ENCODE results near the gene LCOR. TPM values are rescaled to one million over a fixed set of nuclear protein-coding genes. Genes with fewer than 3 reads are reported as not detected.

LCOR gene
- total and polyA plus RNA-seq, 2 experiments from 2014 or later: 9.1 to 14.8 TPM

DNA sequence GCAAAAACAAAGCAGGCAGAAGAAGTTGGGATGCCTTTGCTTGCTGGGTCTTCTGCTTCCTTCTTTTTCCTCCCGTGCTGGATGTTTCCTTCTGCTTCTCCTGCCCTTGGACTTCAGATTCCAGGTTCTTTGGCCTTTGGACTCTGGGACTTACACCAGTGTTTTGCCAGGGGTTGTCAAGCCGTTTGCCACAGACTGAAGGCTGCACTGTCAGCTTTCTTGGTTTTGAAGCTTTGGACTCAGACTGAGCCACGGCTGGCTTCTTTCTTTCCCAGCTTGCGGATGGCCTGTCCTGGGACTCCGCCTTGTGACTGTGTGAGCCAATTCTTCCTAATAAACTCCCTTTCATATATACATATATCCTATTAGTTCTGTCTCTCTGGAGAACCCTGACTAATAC lies 11.3 kb upstream of the LCOR start:
- TF ChIP-seq EZH2 (IDR thresholded peaks at IDR 0.05; ENCODE audit: insufficient read depth, poor library complexity, severe bottlenecking): no peak
- TF ChIP-seq EZH2phosphoT487 (IDR thresholded peaks at IDR 0.05; ENCODE audit: insufficient read depth, low read depth): no peak
- no peaks in the 10 kb centered on the region for H4K20me1 ChIP-seq (ENCODE audit: insufficient read depth)
- H3K4me2 ChIP-seq (ENCODE audit: unreplicated experiment): no peak overlapping the region
- in situ Hi-C loops (cut with MboI): loop anchor here (10.0 kb wide), 1 partner anchor 56 kb away; no protein-coding TSS in a partner anchor
- H3F3A ChIP-seq (ENCODE audit: insufficient read depth): no peaks in the 10 kb centered on the region
- H3K9me2 ChIP-seq (ENCODE audit: insufficient read depth): no peaks in the 10 kb centered on the region
- DNase-seq: no peak
- H2AFZ ChIP-seq: no peak overlapping the region
- no peaks in the 10 kb centered on the region for H3K79me2 ChIP-seq (ENCODE audit: insufficient read depth)
- no peaks in the 10 kb centered on the region for H3K4me1 ChIP-seq (ENCODE audit: insufficient read depth)
- WGBS, 2 experiments (ENCODE audit: low coverage in 1 of 2, low lambda C conversion rate in 2 of 2, missing lambda C conversion rate in 2 of 2): 71 to 82% methylated on average over 5 of the region's 5 CpGs
- no peaks in the 10 kb centered on the region for H3K27me3 ChIP-seq (replicated peaks; ENCODE audit: insufficient read depth)
- H3K27ac ChIP-seq: no peak overlapping the region
- no peak overlapping the region for H3K9ac ChIP-seq
- no peaks in the 10 kb centered on the region for H3K9me3 ChIP-seq (ENCODE audit: low read depth)
- H3K36me3 ChIP-seq (ENCODE audit: low read depth): no peaks in the 10 kb centered on the region
- no peak overlapping the region for H3K4me3 ChIP-seq

DNA sequence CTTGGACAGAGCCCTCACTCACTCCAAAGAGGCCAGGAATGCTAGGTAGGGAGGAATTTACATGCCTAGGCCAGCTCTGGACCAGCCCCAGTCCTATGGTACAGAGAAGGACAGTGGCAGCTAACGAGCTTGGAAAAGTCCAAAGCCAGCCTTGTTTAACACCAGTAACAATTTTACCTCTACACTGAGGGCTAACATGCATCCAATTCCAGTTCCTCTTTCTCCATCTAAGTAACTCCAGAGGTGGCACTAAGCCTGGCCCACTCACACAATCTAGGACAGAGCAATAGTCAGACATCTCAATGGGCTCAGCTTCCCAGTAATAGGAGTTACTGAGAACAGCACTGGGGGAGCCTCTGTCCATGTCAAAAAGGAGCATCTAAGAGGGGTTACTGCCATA lies 5.7 kb upstream of the LCOR start:
- Histone ChIP-seq H3F3A (ENCODE audit: insufficient read depth) (peaks cover 6% of the 10 kb centered on the region), H3K9me3 (ENCODE audit: low read depth) (no peaks in the 10 kb centered on the region), H3K9me2 (ENCODE audit: insufficient read depth) (no peaks in the 10 kb centered on the region), H4K20me1 (ENCODE audit: insufficient read depth) (no peaks in the 10 kb centered on the region), H2AFZ (no peak overlapping the region), H3K79me2 (ENCODE audit: insufficient read depth) (no peaks in the 10 kb centered on the region), H3K9ac (no peak overlapping the region), H3K4me3 (no peak overlapping the region), H3K4me1 (ENCODE audit: insufficient read depth) (peaks cover 8% of the 10 kb centered on the region; the same call in 1 of the 2 replicates), H3K36me3 (ENCODE audit: low read depth) (no peaks in the 10 kb centered on the region), H3K4me2 (ENCODE audit: unreplicated experiment) (no peak overlapping the region), H3K27me3 (replicated peaks; ENCODE audit: insufficient read depth) (no peaks in the 10 kb centered on the region), H3K27ac (no peak overlapping the region)
- in situ Hi-C loops (cut with MboI): loop anchor here (10.0 kb wide), 1 partner anchor 62 kb away; no protein-coding TSS in a partner anchor
- 64 to 72% methylated on average over 1 of the region's 1 CpG for WGBS, 2 experiments (ENCODE audit: low coverage in 1 of 2, low lambda C conversion rate in 2 of 2, missing lambda C conversion rate in 2 of 2)
- TF ChIP-seq EZH2 (IDR thresholded peaks at IDR 0.05; ENCODE audit: insufficient read depth, poor library complexity, severe bottlenecking): no peak
- no peak for TF ChIP-seq EZH2phosphoT487 (IDR thresholded peaks at IDR 0.05; ENCODE audit: insufficient read depth, low read depth)
- no peak for DNase-seq

DNA sequence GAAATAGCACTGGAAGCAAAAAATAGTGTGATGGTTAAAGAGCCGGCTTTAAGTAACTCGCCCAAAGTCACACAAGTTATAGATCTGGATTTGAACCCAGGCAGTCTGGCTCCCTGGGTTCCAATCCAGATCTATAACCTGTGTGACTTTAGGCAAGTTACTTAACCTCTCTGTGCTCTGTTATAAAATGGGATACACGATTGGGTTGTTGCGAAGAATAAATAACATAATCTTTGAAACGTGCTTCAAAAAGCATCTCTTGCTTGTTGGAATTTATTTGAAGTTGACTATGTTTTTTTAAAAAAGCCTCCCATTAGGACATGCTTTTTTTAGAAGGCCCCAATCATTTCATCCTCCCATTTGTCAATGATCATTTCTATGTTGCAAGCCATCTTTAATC lies 3.5 kb upstream of the LCOR start:
- Histone ChIP-seq H3K27ac (no peak overlapping the region), H4K20me1 (ENCODE audit: insufficient read depth) (no peaks in the 10 kb centered on the region), H3K4me1 (ENCODE audit: insufficient read depth) (peaks cover 9% of the 10 kb centered on the region; the same call in 1 of the 2 replicates), H3K9me3 (ENCODE audit: low read depth) (no peaks in the 10 kb centered on the region), H3K79me2 (ENCODE audit: insufficient read depth) (peaks cover 8% of the 10 kb centered on the region), H3K36me3 (ENCODE audit: low read depth) (no peaks in the 10 kb centered on the region), H3K9me2 (ENCODE audit: insufficient read depth) (no peaks in the 10 kb centered on the region), H3F3A (ENCODE audit: insufficient read depth) (peaks cover 10% of the 10 kb centered on the region), H3K9ac (no peak overlapping the region), H3K4me3 (no peak overlapping the region), H3K27me3 (replicated peaks; ENCODE audit: insufficient read depth) (no peaks in the 10 kb centered on the region), H3K4me2 (ENCODE audit: unreplicated experiment) (no peak overlapping the region), H2AFZ (no peak overlapping the region)
- 92 to 97% methylated on average over 5 of the region's 5 CpGs for WGBS, 2 experiments (ENCODE audit: low coverage in 1 of 2, low lambda C conversion rate in 2 of 2, missing lambda C conversion rate in 2 of 2)
- DNase-seq: no peak
- in situ Hi-C loops (cut with MboI): loop anchor here (10.0 kb wide), 1 partner anchor 64 kb away; no protein-coding TSS in a partner anchor
- TF ChIP-seq EZH2phosphoT487 (IDR thresholded peaks at IDR 0.05; ENCODE audit: insufficient read depth, low read depth) (no peak), EZH2 (IDR thresholded peaks at IDR 0.05; ENCODE audit: insufficient read depth, poor library complexity, severe bottlenecking) (no peak)

DNA sequence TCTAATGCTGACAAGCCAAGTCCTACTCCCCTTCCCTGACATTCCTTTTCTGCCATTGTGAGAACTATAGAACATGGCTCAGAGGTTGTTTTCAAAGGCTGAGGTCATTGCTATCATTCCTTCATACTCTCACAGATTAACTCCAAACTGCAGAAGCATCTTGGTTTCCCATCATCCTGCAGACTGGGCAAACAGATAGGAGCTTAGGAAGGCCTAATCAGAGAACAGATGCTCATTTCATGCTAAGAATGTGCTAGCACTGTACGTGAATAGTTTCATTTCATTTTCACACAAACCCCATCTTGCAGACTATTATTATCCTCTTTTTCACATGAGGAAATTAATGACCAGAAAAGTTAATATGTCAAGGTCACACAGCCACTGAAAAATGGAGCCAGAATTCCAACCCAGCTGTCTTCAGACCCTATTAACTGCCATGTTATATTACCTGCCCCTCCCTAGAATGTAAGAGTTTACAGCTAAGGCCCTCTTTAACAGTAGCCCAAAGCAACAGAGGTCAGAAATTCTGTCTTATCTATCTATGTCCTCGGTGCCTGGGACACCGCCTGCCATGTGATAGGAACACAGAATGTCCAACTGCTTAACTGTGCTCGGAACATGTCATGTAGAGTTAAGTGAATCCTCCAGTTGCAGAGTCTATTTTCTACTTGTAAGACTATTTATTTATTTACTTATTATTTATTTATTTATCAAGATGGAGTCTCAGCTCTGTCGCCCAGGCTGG lies 2.9 kb upstream of the LCOR start:
- Histone ChIP-seq H3F3A (ENCODE audit: insufficient read depth) (peaks cover 15% of the 10 kb centered on the region), H3K9me3 (ENCODE audit: low read depth) (no peaks in the 10 kb centered on the region), H2AFZ (no peak overlapping the region), H4K20me1 (ENCODE audit: insufficient read depth) (no peaks in the 10 kb centered on the region), H3K27me3 (replicated peaks; ENCODE audit: insufficient read depth) (no peaks in the 10 kb centered on the region), H3K27ac (no peak overlapping the region), H3K79me2 (ENCODE audit: insufficient read depth) (peaks cover 14% of the 10 kb centered on the region), H3K9ac (no peak overlapping the region), H3K4me2 (ENCODE audit: unreplicated experiment) (no peak overlapping the region), H3K4me3 (no peak overlapping the region), H3K9me2 (ENCODE audit: insufficient read depth) (no peaks in the 10 kb centered on the region), H3K36me3 (ENCODE audit: low read depth) (no peaks in the 10 kb centered on the region), H3K4me1 (ENCODE audit: insufficient read depth) (peaks cover 13% of the 10 kb centered on the region)
- 89 to 96% methylated on average over 5 of the region's 5 CpGs for WGBS, 2 experiments (ENCODE audit: low coverage in 1 of 2, low lambda C conversion rate in 2 of 2, missing lambda C conversion rate in 2 of 2)
- TF ChIP-seq EZH2phosphoT487 (IDR thresholded peaks at IDR 0.05; ENCODE audit: insufficient read depth, low read depth) (no peak), EZH2 (IDR thresholded peaks at IDR 0.05; ENCODE audit: insufficient read depth, poor library complexity, severe bottlenecking) (no peak)
- DNase-seq: no peak
- in situ Hi-C loops (cut with MboI): loop anchor here (10.0 kb wide), 1 partner anchor 64 kb away; no protein-coding TSS in a partner anchor

Data from GM23248 (cell line).